ENCODE data around the gene SERPINA5. TPM values are rescaled to one million over a fixed set of nuclear protein-coding genes. Genes with fewer than 3 reads are reported as not detected.

SERPINA5 gene
- total RNA-seq, 1 donor from 2014 or later, result 1.9 TPM

DNA sequence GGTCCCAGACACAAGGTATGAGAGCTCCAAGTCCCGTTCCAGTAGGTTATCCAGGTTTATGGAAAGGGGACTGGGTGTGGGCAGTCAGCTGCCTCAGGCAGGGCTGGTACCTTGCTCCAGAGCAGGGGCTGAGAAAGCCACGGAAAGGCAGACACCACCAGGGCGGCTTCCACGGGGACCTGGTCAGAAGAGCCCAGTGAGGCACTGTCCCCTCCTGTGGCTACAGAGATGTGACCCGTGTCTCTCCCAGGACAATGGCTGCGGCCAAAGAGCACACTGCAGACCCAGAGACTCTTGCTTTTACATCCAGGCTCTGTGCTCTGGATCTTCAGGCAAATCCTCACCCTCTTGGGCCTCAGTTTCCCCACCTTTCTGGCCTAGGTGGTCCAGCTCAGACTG lies 11.2 kb upstream of the SERPINA5 start:
- no peaks in the 10 kb centered on the region for H3K36me3 ChIP-seq (ENCODE audit: control insufficient read depth, insufficient read depth, low read length)
- TF ChIP-seq, protein P1, sequence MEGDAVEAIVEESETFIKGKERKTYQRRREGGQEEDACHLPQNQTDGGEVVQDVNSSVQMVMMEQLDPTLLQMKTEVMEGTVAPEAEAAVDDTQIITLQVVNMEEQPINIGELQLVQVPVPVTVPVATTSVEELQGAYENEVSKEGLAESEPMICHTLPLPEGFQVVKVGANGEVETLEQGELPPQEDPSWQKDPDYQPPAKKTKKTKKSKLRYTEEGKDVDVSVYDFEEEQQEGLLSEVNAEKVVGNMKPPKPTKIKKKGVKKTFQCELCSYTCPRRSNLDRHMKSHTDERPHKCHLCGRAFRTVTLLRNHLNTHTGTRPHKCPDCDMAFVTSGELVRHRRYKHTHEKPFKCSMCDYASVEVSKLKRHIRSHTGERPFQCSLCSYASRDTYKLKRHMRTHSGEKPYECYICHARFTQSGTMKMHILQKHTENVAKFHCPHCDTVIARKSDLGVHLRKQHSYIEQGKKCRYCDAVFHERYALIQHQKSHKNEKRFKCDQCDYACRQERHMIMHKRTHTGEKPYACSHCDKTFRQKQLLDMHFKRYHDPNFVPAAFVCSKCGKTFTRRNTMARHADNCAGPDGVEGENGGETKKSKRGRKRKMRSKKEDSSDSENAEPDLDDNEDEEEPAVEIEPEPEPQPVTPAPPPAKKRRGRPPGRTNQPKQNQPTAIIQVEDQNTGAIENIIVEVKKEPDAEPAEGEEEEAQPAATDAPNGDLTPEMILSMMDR (IDR thresholded peaks at IDR 0.05; ENCODE audit: insufficient read depth, low read length, poor library complexity, severe bottlenecking), result no peak
- H3K4me3 ChIP-seq (ENCODE audit: low read depth, low read length), result no peak overlapping the region
- DNase-seq (ENCODE audit: low read depth), result no peak
- no peaks in the 10 kb centered on the region for H3K27me3 ChIP-seq (ENCODE audit: control insufficient read depth, insufficient read depth, low read length)

DNA sequence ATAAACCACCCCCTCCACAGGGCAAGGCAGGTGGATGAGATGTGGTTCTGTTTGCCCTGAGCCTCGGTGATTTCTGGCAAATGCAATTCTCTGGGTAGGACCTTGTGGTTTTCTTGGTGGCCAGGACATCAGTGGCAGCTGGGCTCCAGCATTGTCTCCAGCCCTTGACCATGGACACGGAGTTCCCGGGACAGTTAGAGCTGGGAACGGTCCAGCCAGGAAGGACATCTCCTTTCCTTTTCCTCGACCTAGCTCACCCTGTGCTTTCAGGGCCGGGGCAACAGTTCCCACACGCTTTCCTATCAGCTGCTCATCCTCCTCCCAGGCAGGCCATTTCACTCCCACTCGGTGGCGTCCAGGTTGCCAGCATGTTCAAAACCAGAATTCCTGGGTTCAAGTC lies 10.8 kb upstream of the SERPINA5 start:
- H3K36me3 ChIP-seq (ENCODE audit: control insufficient read depth, insufficient read depth, low read length), result no peaks in the 10 kb centered on the region
- no peak for DNase-seq (ENCODE audit: low read depth)
- H3K27me3 ChIP-seq (ENCODE audit: control insufficient read depth, insufficient read depth, low read length), result no peaks in the 10 kb centered on the region
- no peak overlapping the region for H3K4me3 ChIP-seq (ENCODE audit: low read depth, low read length)
- TF ChIP-seq, protein P1 (IDR thresholded peaks at IDR 0.05; ENCODE audit: insufficient read depth, low read length, poor library complexity, severe bottlenecking), result no peak

DNA sequence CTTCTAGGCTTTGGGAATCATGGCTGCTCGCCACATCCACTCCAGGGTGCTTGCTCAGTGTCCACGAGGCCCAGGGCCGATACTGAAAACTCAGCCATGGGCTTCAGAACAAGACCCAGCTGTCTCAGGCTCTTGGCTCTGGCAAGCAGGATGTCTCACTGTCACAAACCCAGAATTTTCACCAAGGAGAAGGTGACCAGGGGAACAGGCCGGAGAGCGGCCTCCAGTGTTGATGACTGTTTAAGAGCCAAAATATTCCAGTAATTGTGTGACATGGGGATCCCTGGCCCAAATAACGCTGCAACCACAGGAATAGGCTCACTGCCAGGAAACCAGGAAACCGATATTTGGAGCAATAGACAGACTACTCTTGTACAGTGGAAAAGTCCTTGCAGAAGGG lies 9.8 kb upstream of the SERPINA5 start:
- no peaks in the 10 kb centered on the region for H3K27me3 ChIP-seq (ENCODE audit: control insufficient read depth, insufficient read depth, low read length)
- no peaks in the 10 kb centered on the region for H3K36me3 ChIP-seq (ENCODE audit: control insufficient read depth, insufficient read depth, low read length)
- H3K4me3 ChIP-seq (ENCODE audit: low read depth, low read length), result no peak overlapping the region
- TF ChIP-seq, protein P1 (IDR thresholded peaks at IDR 0.05; ENCODE audit: insufficient read depth, low read length, poor library complexity, severe bottlenecking), result no peak
- DNase-seq (ENCODE audit: low read depth), result no peak

DNA sequence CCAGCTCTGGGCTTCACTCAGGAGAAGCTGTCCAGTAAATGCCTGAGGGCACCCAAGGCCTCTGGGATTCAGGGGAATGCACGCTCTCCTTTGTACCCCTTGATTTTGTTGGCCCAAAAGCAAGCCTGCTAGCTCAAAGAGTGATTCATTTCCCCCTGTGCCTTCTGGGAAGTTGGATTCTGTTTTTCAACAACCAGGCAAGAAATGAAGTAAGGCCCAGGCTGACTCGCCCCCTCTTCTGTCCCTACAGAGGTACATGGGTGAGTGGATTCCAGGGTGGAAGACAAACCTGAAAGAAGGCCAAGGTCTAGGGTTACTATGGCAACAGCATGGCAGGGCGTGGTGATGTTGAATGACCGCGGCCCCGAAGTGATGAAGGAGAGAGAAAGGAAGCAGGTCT lies 9.3 kb upstream of the SERPINA5 start:
- Histone ChIP-seq H3K27me3 (ENCODE audit: control insufficient read depth, insufficient read depth, low read length) (no peaks in the 10 kb centered on the region), H3K4me3 (ENCODE audit: low read depth, low read length) (no peak overlapping the region), H3K36me3 (ENCODE audit: control insufficient read depth, insufficient read depth, low read length) (no peaks in the 10 kb centered on the region)
- TF ChIP-seq, protein P1 (IDR thresholded peaks at IDR 0.05; ENCODE audit: insufficient read depth, low read length, poor library complexity, severe bottlenecking), result no peak
- DNase-seq (ENCODE audit: low read depth), result no peak

DNA sequence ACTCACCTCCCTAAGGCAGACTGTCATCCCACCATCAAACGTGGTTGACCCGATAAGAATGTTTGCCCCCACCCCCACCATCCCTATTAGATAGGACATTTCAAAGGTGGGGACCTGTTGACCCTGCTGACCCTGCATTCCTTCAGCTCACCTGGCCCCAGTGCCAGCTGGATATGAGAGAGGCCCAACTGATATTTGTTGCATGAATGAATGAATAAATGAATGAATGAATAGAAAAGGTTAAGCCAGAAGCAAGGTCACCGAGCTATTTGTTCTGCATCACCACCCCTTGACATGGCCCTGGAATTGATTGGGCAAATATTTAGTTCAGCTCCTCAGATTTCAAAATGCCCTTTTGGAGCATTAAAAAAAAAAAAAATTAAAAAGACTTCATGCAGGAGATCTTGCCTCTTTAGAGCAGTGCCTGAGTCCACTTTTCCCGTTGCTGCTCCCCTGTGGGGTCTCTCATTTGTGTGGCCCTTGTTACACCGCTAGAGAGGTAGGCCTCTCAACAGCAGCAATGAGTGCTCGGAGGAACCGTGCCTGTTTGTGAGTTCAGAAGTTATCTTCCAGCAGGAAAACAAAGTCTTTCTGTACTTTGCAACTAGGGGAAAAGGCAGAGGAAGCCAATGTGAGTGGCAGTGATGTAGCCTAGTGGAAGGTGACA lies 8.5 kb upstream of the SERPINA5 start:
- no peak for DNase-seq (ENCODE audit: low read depth)
- TF ChIP-seq, protein P1 (IDR thresholded peaks at IDR 0.05; ENCODE audit: insufficient read depth, low read length, poor library complexity, severe bottlenecking), result no peak

More for the DNA sequence above, 8.5 kb upstream of the SERPINA5 start:
- Histone ChIP-seq H3K4me3 (ENCODE audit: low read depth, low read length) (no peak overlapping the region), H3K36me3 (ENCODE audit: control insufficient read depth, insufficient read depth, low read length) (no peaks in the 10 kb centered on the region), H3K27me3 (ENCODE audit: control insufficient read depth, insufficient read depth, low read length) (no peaks in the 10 kb centered on the region)

Data from kidney epithelial cell (primary cell).